H9 (cell line): ENCODE results near the gene IZUMO1. TPM values are rescaled to one million over a fixed set of nuclear protein-coding genes. Genes with fewer than 3 reads are reported as not detected.

Experiments used
- DNase-seq: peaks from one replicate; pipeline ENCODE4 v3.0.0-alpha.2; 2017
- H2AFZ ChIP-seq: one replicate; pipeline ENCODE4 v1.6.1; 2013; ENCODE audit warnings: mild to moderate bottlenecking, low read length, control low read depth, moderate library complexity
- H2AK5ac ChIP-seq: 2 replicates; pipeline ENCODE4 v1.6.1; 2013; ENCODE audit warnings: low read length, control low read depth, mixed read lengths; ENCODE audit not compliant: insufficient read length
- H2BK120ac ChIP-seq: one replicate; pipeline ENCODE4 v1.6.1; 2013; ENCODE audit warnings: low read depth, mild to moderate bottlenecking, low read length, control low read depth, inconsistent platforms; ENCODE audit not compliant: poor library complexity, severe bottlenecking
- H2BK12ac ChIP-seq: 2 replicates; pipeline ENCODE4 v1.6.1; 2013; ENCODE audit warnings: low read length, control low read depth, mixed read lengths, low read depth; ENCODE audit not compliant: insufficient read length
- H2BK15ac ChIP-seq: 2 replicates; pipeline ENCODE4 v1.6.1; 2013; ENCODE audit warnings: low read depth, low read length, control low read depth
- H2BK20ac ChIP-seq: one replicate; pipeline ENCODE4 v1.6.1; 2013; ENCODE audit warnings: low read depth, mild to moderate bottlenecking, low read length, control low read depth, inconsistent platforms; ENCODE audit not compliant: poor library complexity, severe bottlenecking
- H2BK5ac ChIP-seq: 2 replicates; pipeline ENCODE4 v1.6.1; 2013; ENCODE audit warnings: low read length, control low read depth, mixed read lengths; ENCODE audit not compliant: insufficient read length
- H3K14ac ChIP-seq: 2 replicates; pipeline ENCODE4 v1.6.1; 2013; ENCODE audit warnings: low read length, control low read depth; ENCODE audit not compliant: insufficient read depth
- H3K18ac ChIP-seq: 2 replicates; pipeline ENCODE4 v1.6.1; 2013; ENCODE audit warnings: low read depth, mild to moderate bottlenecking, mixed read lengths, low read length, control low read depth; ENCODE audit not compliant: insufficient read length
- H3K23ac ChIP-seq: 2 replicates; pipeline ENCODE4 v1.6.1; 2013; ENCODE audit warnings: low read length, control low read depth, mixed read lengths, low read depth; ENCODE audit not compliant: insufficient read length
- H3K23me2 ChIP-seq: 2 replicates; pipeline ENCODE4 v1.6.1; 2013; ENCODE audit warnings: low read depth, mild to moderate bottlenecking, mixed read lengths, low read length, control low read depth; ENCODE audit not compliant: insufficient read length, poor library complexity, severe bottlenecking
- H3K27ac ChIP-seq: 2 replicates; pipeline ENCODE4 v1.5.1; 2013; ENCODE audit warnings: low read length, control low read depth, mixed read lengths, low read depth; ENCODE audit not compliant: insufficient read length
- H3K27me3 ChIP-seq: 2 replicates; pipeline ENCODE4 v1.6.1; 2013; ENCODE audit warnings: low read length, control low read depth, inconsistent platforms; ENCODE audit not compliant: insufficient read depth
- H3K4ac ChIP-seq: 2 replicates; pipeline ENCODE4 v1.6.1; 2013; ENCODE audit warnings: low read depth, mild to moderate bottlenecking, control low read depth, inconsistent platforms, low read length, moderate library complexity
- H3K4me1 ChIP-seq: 2 replicates; pipeline ENCODE4 v1.6.1; 2013; ENCODE audit warnings: low read length, control low read depth, inconsistent platforms; ENCODE audit not compliant: insufficient read depth
- H3K4me2 ChIP-seq: 2 replicates; pipeline ENCODE4 v1.6.1; 2013; ENCODE audit warnings: low read length, control low read depth, mixed read lengths; ENCODE audit not compliant: insufficient read length, insufficient read depth
- H3K56ac ChIP-seq: 2 replicates; pipeline ENCODE4 v1.6.1; 2013; ENCODE audit warnings: low read depth, mild to moderate bottlenecking, mixed read lengths, low read length, control low read depth; ENCODE audit not compliant: insufficient read length
- H3K79me1 ChIP-seq: 2 replicates; pipeline ENCODE4 v1.6.1; 2013; ENCODE audit warnings: low read depth, mild to moderate bottlenecking, moderate library complexity, low read length, control low read depth, inconsistent platforms; ENCODE audit not compliant: insufficient read depth, poor library complexity, severe bottlenecking
- H3K79me2 ChIP-seq: 2 replicates; pipeline ENCODE4 v1.6.1; 2013; ENCODE audit warnings: low read length, control low read depth, inconsistent platforms; ENCODE audit not compliant: insufficient read depth
- H3K9ac ChIP-seq: 2 replicates; pipeline ENCODE4 v1.6.1; 2013; ENCODE audit warnings: low read length, control low read depth, mixed read lengths; ENCODE audit not compliant: insufficient read length; ENCODE audit errors: extremely low read depth
- H3K9me3 ChIP-seq: one replicate; pipeline ENCODE4 v1.6.1; 2013; ENCODE audit warnings: low read depth, low read length, inconsistent platforms; ENCODE audit not compliant: control insufficient read depth
- H3T11ph ChIP-seq: one replicate; pipeline ENCODE4 v1.6.1; 2013; ENCODE audit warnings: mild to moderate bottlenecking, low read length, control low read depth, inconsistent platforms
- H4K20me1 ChIP-seq: one replicate; pipeline ENCODE4 v1.6.1; 2013; ENCODE audit not compliant: control insufficient read depth, insufficient read length, insufficient read depth
- H4K5ac ChIP-seq: 2 replicates; pipeline ENCODE4 v1.6.1; 2013; ENCODE audit warnings: low read depth, mild to moderate bottlenecking, mixed read lengths, low read length, control low read depth; ENCODE audit not compliant: insufficient read length
- H4K8ac ChIP-seq: replicated peaks from 2 replicates; pipeline ENCODE4 v1.6.1; 2013; ENCODE audit warnings: low read length, control low read depth, mixed read lengths, low read depth; ENCODE audit not compliant: insufficient read length
- H4K91ac ChIP-seq: 2 replicates; pipeline ENCODE4 v1.6.1; 2013; ENCODE audit warnings: low read depth, mild to moderate bottlenecking, moderate library complexity, mixed read lengths, low read length, control low read depth; ENCODE audit not compliant: insufficient read length
- H3K27ac Mint-ChIP-seq, 3 experiments: 2 replicates in 2 of 3; 3 replicates in 1 of 3; pipeline ENCODE4 v1.8.0; 2020 to 2021; ENCODE audit warnings: mixed read lengths in 3 of 3, mild to moderate bottlenecking in 1 of 3, moderate library complexity in 1 of 3
- H3K27me3 Mint-ChIP-seq: 2 replicates; pipeline ENCODE4 v1.8.0; 2021; ENCODE audit warnings: low read depth, mild to moderate bottlenecking, moderate library complexity, mixed read lengths
- H3K36me3 Mint-ChIP-seq, 3 experiments: 2 replicates in 2 of 3; 3 replicates in 1 of 3; pipeline ENCODE4 v1.8.0; 2020 to 2021; ENCODE audit warnings: low read depth in 3 of 3, mixed read lengths in 3 of 3; ENCODE audit not compliant: insufficient read depth in 1 of 3
- H3K4me1 Mint-ChIP-seq, 2 experiments: 2 replicates each; pipeline ENCODE4 v1.8.0; 2020; ENCODE audit warnings: mixed read lengths in 2 of 2
- H3K4me3 Mint-ChIP-seq, 2 experiments: 2 replicates in 1 of 2; 3 replicates in 1 of 2; pipeline ENCODE4 v1.8.0; 2020 to 2021; ENCODE audit warnings: mild to moderate bottlenecking in 2 of 2, mixed read lengths in 2 of 2, moderate library complexity in 1 of 2
- H3K9me3 Mint-ChIP-seq, 2 experiments: 2 replicates in 1 of 2; 3 replicates in 1 of 2; pipeline ENCODE4 v1.8.0; 2020; ENCODE audit warnings: mild to moderate bottlenecking in 2 of 2, mixed read lengths in 2 of 2, moderate library complexity in 1 of 2
- WGBS: extraction: QIAGEN DNeasy Blood & Tissue Kit; methylation state at CpG from one replicate; pipeline ENCODE4 v1.1.7; 2013; ENCODE audit warnings: missing lambda C conversion rate, low lambda C conversion rate, mixed read lengths; ENCODE audit not compliant: insufficient read length; ENCODE audit errors: extremely low coverage; 5-methylcytosine and 5-hydroxymethylcytosine counted together
- total RNA-seq: library from RNA; stranded (reverse); gene quantifications from 2 replicates; pipeline ENCODE4 v1.2.1, GENCODE V29; 2021
- TF ChIP-seq, protein P1 (sequence below): fragments of 200-600 bp; sonication (generic); conservative IDR thresholded peaks from 3 replicates; pipeline ENCODE4 v1.8.0; 2021; ENCODE audit warnings: antibody characterized with exemption, mild to moderate bottlenecking

The IZUMO1 gene
- total RNA-seq, 1 experiment from 2014 or later: 3.7 TPM

DNA sequence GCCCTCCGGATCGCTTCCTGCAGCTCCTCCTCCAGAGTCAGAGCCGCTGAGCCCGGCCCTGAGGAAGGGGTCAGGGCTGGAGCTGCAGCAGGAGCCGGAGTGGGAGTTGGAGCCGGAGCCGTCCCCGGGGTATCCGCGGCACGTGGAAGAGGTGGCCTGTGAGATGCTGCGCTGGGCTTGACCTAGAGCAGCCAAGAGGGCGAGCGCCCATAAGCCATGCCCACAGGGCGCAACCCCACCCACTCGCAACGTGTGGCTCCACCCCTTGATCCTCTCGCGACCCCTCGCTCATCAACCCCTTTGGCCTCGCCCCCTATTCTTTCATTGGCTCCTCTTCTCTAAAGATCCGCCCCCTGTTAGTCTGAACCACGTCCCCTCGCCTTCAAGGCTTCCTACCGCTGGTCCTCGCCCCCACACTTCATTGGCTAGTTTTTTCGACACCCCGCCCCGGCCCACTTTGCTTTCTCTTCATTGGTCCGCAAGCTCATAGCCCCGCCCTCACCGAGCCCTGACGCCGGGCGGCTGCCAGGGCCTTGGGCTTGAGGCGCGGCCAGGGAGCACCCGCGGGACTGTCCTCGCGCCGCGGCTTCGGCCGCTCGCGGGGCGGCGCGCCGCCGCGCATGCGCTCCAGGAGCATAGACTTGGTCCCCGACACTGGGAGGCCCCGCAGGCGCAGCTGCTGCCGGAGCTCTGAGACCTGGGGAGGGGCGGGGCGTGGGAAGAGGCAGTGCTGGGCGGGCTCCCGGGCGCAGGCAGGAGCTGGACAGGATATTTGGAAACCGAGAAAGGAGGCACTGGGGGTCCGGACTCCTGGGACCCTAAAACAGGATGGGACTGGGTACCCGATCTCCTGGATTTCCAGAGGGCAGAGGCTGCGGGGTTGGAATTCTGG lies 32.6 kb downstream of the IZUMO1 start:
- no peak overlapping the region for H4K5ac ChIP-seq
- no peaks in the 10 kb centered on the region for H3K27me3 ChIP-seq
- H4K8ac ChIP-seq: no peak overlapping the region
- TF ChIP-seq, protein P1, sequence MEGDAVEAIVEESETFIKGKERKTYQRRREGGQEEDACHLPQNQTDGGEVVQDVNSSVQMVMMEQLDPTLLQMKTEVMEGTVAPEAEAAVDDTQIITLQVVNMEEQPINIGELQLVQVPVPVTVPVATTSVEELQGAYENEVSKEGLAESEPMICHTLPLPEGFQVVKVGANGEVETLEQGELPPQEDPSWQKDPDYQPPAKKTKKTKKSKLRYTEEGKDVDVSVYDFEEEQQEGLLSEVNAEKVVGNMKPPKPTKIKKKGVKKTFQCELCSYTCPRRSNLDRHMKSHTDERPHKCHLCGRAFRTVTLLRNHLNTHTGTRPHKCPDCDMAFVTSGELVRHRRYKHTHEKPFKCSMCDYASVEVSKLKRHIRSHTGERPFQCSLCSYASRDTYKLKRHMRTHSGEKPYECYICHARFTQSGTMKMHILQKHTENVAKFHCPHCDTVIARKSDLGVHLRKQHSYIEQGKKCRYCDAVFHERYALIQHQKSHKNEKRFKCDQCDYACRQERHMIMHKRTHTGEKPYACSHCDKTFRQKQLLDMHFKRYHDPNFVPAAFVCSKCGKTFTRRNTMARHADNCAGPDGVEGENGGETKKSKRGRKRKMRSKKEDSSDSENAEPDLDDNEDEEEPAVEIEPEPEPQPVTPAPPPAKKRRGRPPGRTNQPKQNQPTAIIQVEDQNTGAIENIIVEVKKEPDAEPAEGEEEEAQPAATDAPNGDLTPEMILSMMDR: no peak
- H3K9ac ChIP-seq: peak overlapping the region; percentile 16
- H3K14ac ChIP-seq: no peak overlapping the region
- peak overlapping the region; percentile 79 to 95 for H3K4me3 Mint-ChIP-seq
- no peaks in the 10 kb centered on the region for H3K79me1 ChIP-seq
- no peaks in the 10 kb centered on the region for H4K20me1 ChIP-seq
- H3K79me2 ChIP-seq: no peaks in the 10 kb centered on the region
- H3K36me3 Mint-ChIP-seq: peaks cover 8 to 11% (median 8%) of the 10 kb centered on the region in 3 experiments; a peak in 6 of 7 replicates
- peak overlapping the region; percentile 64 for H3K4me2 ChIP-seq
- H3K27ac Mint-ChIP-seq: peak overlapping the region; percentile 59 to 90 (median 69); a peak in 5 of 7 replicates
- H2BK20ac ChIP-seq: no peak overlapping the region
- H3K4me1 Mint-ChIP-seq: peaks cover 28 to 42% of the 10 kb centered on the region in 2 experiments
- no peak overlapping the region for H3K4ac ChIP-seq
- H3K4me1 ChIP-seq: no peaks in the 10 kb centered on the region; the same call in 1 of the 2 replicates
- H2AFZ ChIP-seq: no peak overlapping the region
- H3K27me3 Mint-ChIP-seq: peaks cover 2% of the 10 kb centered on the region; the same call in 1 of the 2 replicates
- WGBS: no CpG with 5 or more reads among the region's 67 CpGs
- no peak overlapping the region for H2BK120ac ChIP-seq
- no peak overlapping the region for H2AK5ac ChIP-seq
- H3K27ac ChIP-seq: no peak overlapping the region
- H3K18ac ChIP-seq: no peak overlapping the region
- no peaks in the 10 kb centered on the region for H3K9me3 ChIP-seq
- no peak overlapping the region for H3K23ac ChIP-seq
- no peak overlapping the region for H2BK5ac ChIP-seq
- no peak overlapping the region for H3T11ph ChIP-seq
- peaks cover 5 to 6% of the 10 kb centered on the region in 2 experiments; a peak in 4 of 5 replicates for H3K9me3 Mint-ChIP-seq
- H2BK15ac ChIP-seq: no peak overlapping the region
- peaks cover 8% of the 10 kb centered on the region for H3K23me2 ChIP-seq
- H2BK12ac ChIP-seq: no peak overlapping the region
- DNase-seq: peak; percentile 99
- H4K91ac ChIP-seq: no peak overlapping the region
- no peak overlapping the region for H3K56ac ChIP-seq
